Measurements from ENCODE around the gene SLC49A3.
"Not testable (repeated sequence)": the region's sequence is repeated elsewhere in the genome, so short reads cannot be mapped to it uniquely, and the experiment has no call there.

SLC49A3 gene

GRCh38 chr4:688854-689681, at the start of gene SLC49A3:
Gene SLC49A3, minus strand, starts transcription at chr4:689151. Its CDS starts 24 bp downstream, at chr4:689127.
- DNase-seq (ENCODE audit: low spot score), result no peak

DNA sequence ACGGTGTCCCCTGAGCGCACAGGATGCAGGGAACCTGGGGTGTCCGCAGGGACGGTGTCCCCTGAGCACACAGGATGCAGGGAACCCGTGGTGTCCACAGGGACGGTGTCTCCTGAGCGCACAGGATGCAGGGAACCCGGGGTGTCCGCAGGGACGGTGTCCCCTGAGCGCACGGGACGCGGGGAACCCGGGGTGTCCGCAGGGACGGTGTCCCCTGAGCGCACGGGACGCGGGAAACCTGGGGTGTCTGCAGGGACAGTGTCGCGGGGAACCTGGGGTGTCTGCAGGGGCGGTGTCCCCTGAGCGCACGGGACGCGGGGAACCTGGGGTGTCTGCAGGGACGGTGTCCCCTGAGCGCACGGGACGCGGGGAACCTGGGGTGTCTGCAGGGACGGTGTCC, 47.6 kb upstream of the SLC49A3 start:
- DNase-seq (ENCODE audit: low spot score), result not testable (repeated sequence)

DNA sequence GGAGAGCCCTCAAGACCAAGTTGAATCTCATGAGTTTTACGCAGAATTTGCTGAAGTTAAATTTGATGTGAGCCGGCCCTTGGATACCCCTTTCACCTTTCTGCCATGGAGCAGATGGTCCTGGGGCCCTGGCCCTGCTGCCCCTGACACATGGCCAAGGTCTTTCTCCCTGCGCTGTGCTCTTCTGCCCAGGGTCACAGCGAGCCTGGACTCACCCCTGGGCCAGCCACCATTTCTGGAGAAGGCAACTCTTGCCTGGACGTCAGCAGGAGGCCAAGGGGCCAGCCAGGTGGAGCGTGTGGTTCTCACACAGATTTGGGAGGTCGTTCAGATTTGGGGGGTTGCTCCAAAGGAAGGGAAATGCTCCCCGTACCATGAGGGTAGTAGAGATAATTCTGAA, 46.6 kb upstream of the SLC49A3 start:
- no peak for DNase-seq (ENCODE audit: low spot score)

GRCh38 chr4:734951-735350, 46.0 kb upstream of the SLC49A3 start:
- no peak for DNase-seq (ENCODE audit: low spot score)

DNA sequence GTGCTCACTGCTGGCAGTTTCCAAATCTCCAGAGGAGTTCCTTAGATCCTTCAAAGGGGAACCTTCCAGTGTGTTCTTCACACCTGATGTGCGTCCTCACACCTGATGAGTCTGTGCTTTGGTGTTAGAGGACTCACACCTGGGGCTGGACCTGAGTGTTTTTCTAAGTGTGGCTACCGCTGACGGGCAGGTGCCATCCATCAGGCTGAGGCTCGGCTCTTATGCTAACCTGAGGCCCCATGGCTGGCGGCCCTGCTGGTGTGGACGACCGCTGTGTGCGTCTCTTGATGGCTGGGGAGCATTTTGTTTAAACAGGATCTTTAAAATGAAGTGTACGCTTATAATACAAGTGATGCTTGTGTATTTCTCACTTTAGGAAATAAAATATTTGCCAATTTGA, 45.1 kb upstream of the SLC49A3 start:
- DNase-seq (ENCODE audit: low spot score), result no peak

DNA sequence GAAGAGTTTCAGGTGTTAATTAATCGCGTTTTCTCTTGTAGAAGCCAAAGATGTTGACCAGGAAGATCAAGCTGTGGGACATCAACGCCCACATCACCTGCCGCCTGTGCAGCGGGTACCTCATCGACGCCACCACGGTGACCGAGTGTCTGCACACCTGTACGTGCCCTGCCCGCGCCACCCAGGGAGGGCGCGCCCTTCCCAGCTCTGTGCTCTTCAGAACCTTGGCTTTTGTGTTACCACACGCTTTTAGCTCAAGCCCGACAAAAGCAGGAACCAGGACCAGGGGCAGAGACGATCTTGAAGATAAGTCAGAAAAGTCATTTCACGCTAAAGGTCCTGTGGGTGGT, 44.7 kb upstream of the SLC49A3 start:
- no peak for DNase-seq (ENCODE audit: low spot score)

DNA sequence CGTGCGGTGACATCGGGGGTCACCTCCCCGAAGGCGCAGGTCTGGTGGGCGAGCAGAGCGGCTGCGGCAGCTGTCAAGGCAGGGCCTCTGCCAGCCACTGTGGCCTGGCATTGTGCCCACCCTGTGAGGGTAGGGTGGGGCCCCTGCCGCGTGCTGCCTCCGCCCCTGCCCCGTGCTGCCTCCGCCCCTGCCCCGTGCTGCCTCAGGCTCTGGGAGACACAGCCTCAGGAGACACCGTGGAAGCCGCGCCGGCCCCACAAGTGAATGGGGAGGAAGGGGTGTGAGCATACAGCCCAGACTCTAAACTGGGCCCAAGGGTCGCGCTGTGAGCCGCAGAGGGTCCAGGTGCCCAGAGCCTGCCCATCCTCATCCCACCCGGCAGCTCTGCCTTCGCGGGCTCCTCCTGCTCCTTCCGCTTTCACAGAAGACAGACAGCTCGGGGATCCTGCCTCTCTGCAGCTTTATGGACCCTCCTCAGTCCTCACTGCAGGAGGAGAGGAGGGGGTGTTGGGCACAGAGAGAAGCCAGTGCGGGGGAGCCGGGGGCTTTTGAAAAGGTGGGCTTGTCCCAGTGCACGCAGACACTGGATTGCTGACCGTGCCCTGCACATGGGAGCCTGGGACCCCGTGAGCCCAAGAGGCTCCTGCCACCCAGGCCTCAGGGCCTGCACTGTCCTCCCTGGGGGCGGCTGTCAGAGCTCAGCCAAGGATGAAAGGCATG, 44.1 kb upstream of the SLC49A3 start:
- no peak for DNase-seq (ENCODE audit: low spot score)

DNA sequence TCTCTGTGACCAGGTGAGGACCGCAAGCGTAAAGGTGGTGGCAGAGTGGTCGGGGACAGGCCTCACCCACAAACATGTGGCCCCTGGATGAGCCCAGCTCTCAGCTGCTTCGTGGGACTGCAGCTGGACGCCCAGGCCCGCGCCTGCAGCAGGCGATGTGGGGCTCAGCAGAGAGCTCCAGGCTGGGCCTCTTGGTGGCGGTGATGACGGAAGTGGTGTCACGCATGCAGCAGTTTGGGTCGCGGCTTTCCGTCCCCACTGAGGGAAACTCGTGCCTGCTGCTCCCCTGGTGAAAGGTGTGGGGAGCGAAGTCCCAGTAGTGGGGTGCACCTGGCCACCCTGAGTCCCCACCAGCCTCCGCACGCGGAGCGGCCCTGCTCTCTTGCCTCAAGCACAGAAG, 43.5 kb upstream of the SLC49A3 start:
- DNase-seq (ENCODE audit: low spot score), result no peak

GRCh38 chr4:731954-732353, 43.0 kb upstream of the SLC49A3 start:
- not testable (repeated sequence) for DNase-seq (ENCODE audit: low spot score)

DNA sequence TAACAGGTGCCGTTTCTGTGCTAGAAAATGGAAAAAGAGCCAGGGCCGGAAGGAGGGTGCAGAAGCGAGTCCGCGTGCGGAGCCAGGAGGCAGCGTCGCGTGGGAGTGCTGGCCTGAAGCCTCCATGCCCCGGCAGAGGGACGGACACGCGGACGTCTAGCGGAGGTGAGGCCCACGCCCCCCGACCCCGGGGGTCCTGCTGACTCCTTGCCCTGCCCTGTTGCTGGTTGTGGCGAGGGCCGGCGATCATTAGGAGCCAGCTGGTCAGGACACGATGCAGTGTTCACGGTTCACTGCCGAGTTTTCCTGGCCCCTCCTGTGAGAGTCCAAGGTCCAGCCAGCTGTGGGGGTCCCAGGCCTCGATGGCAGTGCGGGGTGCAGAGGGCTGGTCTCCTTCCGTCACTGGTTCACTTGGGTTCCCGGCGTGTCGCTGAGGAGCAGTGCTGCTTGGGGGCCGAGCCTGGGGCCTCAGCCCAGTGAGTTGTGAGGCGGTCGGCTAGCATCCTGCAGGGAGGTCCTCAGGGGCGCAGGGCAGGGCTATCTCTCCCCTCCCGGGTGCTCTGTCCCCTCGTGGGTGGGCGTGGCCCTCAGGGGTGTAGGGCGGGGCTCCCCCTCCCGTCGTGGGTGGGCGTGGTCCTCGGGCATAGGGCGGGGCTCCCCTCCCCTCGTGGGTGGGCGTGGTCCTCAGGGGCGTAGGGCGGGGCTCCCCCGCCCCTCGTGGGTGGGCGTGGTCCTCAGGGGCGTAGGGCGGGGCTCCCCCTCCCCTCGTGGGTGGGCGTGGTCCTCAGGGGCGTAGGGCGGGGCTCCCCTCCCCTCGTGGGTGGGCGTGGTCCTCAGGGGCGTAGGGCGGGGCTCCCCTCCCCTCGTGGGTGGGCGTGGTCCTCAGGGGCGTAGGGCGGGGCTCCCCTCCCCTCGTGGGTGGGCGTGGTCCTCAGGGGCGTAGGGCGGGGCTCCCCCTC, 42.3 kb upstream of the SLC49A3 start:
- not testable (repeated sequence) for DNase-seq (ENCODE audit: low spot score)

- no peak for DNase-seq (ENCODE audit: low spot score)
These were observed 41.6 kb upstream of the SLC49A3 start for GRCh38 chr4:730511-730910.

GRCh38 chr4:729336-730315, 40.7 kb upstream of the SLC49A3 start:
- DNase-seq (ENCODE audit: low spot score), result no peak

GRCh38 chr4:727576-727975, 38.6 kb upstream of the SLC49A3 start:
- DNase-seq (ENCODE audit: low spot score), result no peak

DNA sequence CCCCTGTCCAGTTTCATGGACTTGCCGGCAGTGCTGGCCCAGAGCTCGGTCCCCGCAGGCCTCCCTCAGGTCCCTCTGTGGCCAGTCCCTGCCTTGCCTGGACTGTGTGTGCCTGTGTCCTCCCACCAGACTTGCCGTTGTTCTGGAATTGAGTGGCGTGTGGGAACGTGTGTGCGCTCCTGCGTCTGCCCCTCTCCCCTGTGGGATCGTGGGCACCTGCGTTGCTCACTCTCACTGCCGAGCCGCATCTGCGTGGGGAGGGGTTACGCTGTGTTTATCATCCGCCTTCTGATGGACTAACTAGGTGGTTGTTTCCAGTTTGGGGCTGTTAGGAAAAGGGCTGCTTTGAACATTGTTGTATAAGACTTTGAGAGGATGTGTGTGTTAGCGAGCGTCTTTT, 37.9 kb upstream of the SLC49A3 start:
- no peak for DNase-seq (ENCODE audit: low spot score)

DNA sequence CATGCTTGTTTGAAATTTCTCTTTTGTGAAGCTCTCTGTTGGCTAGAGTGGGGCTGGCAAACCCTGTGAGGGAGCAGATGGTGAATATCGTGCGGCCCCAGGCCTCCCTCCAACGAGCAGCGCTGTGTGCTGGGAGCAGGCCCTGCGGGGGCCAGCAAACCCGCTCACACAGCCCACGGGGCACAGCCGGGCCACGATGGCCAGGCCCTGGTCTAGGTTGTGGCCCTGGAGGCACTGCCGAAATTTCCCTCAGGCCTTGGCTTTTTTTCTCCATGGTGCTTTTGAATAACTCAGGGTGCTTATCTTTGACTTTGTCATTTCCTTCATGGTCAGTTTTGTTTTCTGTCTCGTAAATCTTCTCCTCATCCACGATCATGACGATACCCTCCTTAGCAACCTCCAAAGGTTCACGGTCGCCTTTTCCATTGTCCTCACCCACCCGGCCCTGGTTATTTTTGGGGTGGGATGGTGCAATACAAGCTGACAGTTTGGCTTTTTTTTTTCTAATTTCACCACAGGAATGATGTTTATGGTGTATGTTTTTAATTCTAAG, 37.4 kb upstream of the SLC49A3 start:
- no peak for DNase-seq (ENCODE audit: low spot score)

DNA sequence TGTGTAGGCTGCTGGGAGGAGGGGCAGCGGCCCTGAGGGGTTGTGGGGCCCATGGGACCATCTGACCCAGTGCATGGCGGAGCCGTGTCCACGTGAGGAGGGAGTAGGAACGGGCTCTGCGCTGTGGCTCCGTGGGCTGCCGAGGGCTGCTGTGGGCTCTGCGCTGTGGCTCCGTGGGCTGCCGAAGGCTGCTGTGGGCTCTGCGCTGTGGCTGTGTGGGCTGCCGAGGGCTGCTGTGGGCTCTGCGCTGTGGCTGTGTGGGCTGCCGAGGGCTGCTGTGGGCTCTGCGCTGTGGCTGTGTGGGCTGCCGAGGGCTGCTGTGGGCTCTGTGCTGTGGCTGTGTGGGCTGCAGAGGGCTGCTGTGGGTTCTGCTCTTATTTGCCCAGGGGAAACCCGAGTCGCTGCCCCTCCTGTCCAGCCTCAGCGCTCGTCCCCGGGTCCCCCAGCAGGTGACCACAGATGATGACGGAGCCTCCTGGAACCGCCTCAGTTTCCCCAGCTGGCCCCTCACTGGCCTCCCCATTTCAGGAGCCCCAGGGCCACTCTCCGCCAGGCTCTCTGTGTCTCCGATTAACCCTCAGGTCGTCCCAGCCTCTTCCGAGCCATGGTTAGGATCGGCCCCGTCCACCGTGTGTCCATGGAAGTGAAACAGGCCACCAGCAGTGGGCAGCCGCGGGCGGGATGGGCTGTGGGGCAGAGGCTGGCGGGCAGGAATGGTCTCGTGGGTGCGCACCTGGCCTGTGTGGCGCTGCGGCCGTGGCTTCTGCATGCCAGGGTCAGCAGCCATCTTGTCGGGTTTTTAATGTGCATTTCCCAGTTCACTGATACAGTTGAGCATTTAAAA, 36.7 kb upstream of the SLC49A3 start:
- DNase-seq (ENCODE audit: low spot score), result no peak

DNA sequence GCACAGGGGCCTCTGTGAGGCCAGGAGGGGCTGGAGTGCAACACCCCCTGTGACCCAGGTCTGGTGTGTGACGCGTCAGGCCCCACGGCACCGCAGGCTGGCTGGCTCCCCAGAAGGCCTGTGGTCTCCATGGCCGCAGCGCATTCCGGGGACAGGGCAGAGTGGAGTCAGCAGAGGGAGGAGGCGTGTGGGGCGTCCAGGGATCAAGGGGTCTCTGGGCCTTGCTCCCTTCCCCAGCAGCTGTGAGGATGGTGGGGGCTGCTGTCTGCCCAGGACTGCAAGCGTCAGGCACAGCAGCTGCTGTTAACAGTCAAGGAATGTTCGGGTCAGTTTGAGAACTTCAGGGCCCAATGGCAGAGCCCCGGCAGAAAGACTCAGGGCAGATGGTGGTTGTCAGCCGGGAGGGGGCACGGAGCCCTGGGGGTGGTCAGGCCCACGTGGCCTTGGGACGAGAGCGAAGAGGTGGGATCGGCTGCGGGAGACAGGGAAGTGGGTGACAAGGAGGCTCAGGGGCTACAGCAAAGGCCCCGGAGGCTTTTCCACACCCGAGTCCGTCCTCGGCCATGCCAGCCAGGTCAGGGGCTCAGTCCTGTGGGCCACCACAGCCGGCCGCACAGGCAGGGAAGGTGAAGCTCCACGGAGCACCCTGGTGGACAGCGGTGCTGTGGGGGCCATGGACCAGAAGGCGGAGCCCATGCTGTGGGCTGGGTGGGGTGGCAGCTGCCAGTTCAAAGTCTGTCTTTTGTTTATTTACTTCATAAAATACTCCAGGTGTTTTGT, 35.0 kb upstream of the SLC49A3 start:
- DNase-seq (ENCODE audit: low spot score), result no peak

DNA sequence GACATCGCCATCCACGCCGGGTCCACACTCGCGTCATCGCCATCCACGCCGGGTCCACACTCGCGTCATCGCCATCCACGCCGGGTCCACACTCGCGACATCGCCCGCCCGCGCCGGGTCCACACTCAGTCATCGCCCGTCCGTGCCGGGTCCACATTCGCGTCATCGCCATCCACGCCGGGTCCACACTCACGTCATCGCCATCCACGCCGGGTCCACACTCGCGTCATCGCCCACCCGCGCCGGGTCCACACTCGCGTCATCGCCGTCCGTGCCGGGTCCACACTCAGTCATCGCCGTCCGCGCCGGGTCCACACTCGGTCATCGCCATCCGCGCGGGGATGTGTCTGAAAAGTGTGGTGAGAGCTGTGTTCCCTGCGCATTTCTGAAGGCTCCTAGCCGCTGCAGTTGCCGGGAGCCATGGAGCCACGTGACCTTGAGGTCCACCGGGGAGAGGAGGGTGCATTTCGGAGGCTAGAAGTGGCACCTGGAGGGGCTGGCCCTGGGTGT, 34.0 kb upstream of the SLC49A3 start:
- DNase-seq (ENCODE audit: low spot score), result no peak

- no peak for DNase-seq (ENCODE audit: low spot score)
These were observed 33.3 kb upstream of the SLC49A3 start for GRCh38 chr4:722169-722725.
